K562 (cell line): Measurements from ENCODE around the gene SLC1A1. TPM values are rescaled to one million over a fixed set of nuclear protein-coding genes. Genes with fewer than 3 reads are reported as not detected.

Source experiments
- ATAC-seq: fragments of 200-7000 bp; cut with Tn5 transposase; 3 replicates; pipeline ENCODE4 v1.9.1; 2020; ENCODE audit warnings: moderate library complexity
- BruUV-seq: library from RNA; stranded (reverse); fragments of 400-500 nt; replicated peaks from 2 replicates; lab custom pipeline; 2021; lab: Mats Ljungman, UMichigan
- CTCF ChIA-PET: fragments of 300-600 bp; formaldehyde crosslinking; extraction: SDS; loops from one replicate; lab custom pipeline; 2021; ENCODE audit warnings: low intra/inter-chr PET ratio; lab: Yijun Ruan, JAX
- POLR2A ChIA-PET: fragments of 300-600, 350-650 bp; sonication (Branson Sonifier 250); formaldehyde crosslinking; extraction: SDS; loops from one replicate; lab custom pipeline; 2021; ENCODE audit warnings: antibody characterized with exemption, inconsistent platforms; lab: Yijun Ruan, JAX
- DNase-seq, 4 experiments: peaks; one replicate each; pipeline versions ENCODE4 v3.0.0 to v3.0.0-alpha.2; 2011 to 2018; ENCODE audit warnings: low spot score in 3 of 4, mixed read lengths in 3 of 4; ENCODE audit errors: extremely low read depth in 1 of 4
- FAIRE-seq: peaks from 2 replicates; lab custom pipeline; 2011; peaks lifted over from hg19 to GRCh38; lab: Jason Lieb, UNC
- H2AFZ ChIP-seq: 2 replicates; pipeline ENCODE4 v1.6.0; 2011; ENCODE audit warnings: low read depth, low read length, control low read depth, inconsistent platforms
- H3K27ac ChIP-seq: fragments of 200-600 bp; 3 replicates; pipeline ENCODE4 v1.8.0; 2011; ENCODE audit warnings: low read depth, mild to moderate bottlenecking, control low read depth, inconsistent platforms, low read length, moderate library complexity, mixed read lengths; ENCODE audit errors: extremely low read depth
- H3K27me3 ChIP-seq, 2 experiments: fragments of 300-600 bp in 1 of 2; 2 replicates in 1 of 2; 3 replicates in 1 of 2; pipeline versions ENCODE4 v1.6.0 to v1.8.0; 2011; ENCODE audit warnings: inconsistent platforms in 2 of 2, low read length in 2 of 2, mild to moderate bottlenecking in 1 of 2, mixed read lengths in 1 of 2, moderate library complexity in 1 of 2; ENCODE audit not compliant: control insufficient read depth in 2 of 2, insufficient read depth in 2 of 2
- H3K36me3 ChIP-seq: fragments of 300-600 bp; 3 replicates; pipeline ENCODE4 v1.8.0; 2011; ENCODE audit warnings: mild to moderate bottlenecking, low read length, inconsistent platforms; ENCODE audit not compliant: control insufficient read depth, insufficient read depth
- H3K4me1 ChIP-seq, 2 experiments: fragments of 200-600 bp in 1 of 2; replicated peaks in 1 of 2; 2 replicates in 1 of 2; 3 replicates in 1 of 2; pipeline versions ENCODE4 v1.5.1 to v1.8.0; 2011; ENCODE audit warnings: inconsistent platforms in 2 of 2, low read length in 2 of 2, mild to moderate bottlenecking in 1 of 2, mixed read lengths in 1 of 2, moderate library complexity in 1 of 2; ENCODE audit not compliant: control insufficient read depth in 2 of 2, insufficient read depth in 2 of 2
- H3K4me2 ChIP-seq: 2 replicates; pipeline ENCODE4 v1.6.1; 2011; ENCODE audit warnings: low read length, control low read depth, inconsistent platforms, mixed read lengths; ENCODE audit not compliant: insufficient read depth
- H3K4me3 ChIP-seq: fragments of 200-600 bp; sonication (generic), shearing (Covaris generic); 2 replicates; pipeline ENCODE4 v1.5.1; 2016; ENCODE audit warnings: control low read depth, inconsistent platforms
- H3K79me2 ChIP-seq: fragments of 200-600 bp; 3 replicates; pipeline ENCODE4 v1.8.0; 2011; ENCODE audit warnings: low read length, inconsistent platforms; ENCODE audit not compliant: control insufficient read depth, insufficient read depth
- H3K9ac ChIP-seq, 2 experiments: 2 replicates each; pipeline versions ENCODE4 v1.6.0 to v1.6.1; 2011; ENCODE audit warnings: low read depth in 2 of 2, low read length in 2 of 2, control low read depth in 1 of 2, inconsistent platforms in 1 of 2, mild to moderate bottlenecking in 1 of 2, mixed read lengths in 1 of 2; ENCODE audit not compliant: insufficient read depth in 1 of 2
- H3K9me1 ChIP-seq: one replicate; pipeline ENCODE4 v1.6.0; 2011; ENCODE audit warnings: inconsistent platforms, mild to moderate bottlenecking, low read length, moderate library complexity; ENCODE audit not compliant: control insufficient read depth, insufficient read depth
- H3K9me3 ChIP-seq: replicated peaks from 2 replicates; pipeline ENCODE4 v1.5.1; 2011; ENCODE audit warnings: low read depth, low read length, inconsistent platforms; ENCODE audit not compliant: control insufficient read depth, insufficient read depth
- H4K20me1 ChIP-seq: replicated peaks from 2 replicates; pipeline ENCODE4 v1.6.1; 2011; ENCODE audit warnings: low read length, inconsistent platforms, mixed read lengths; ENCODE audit not compliant: control insufficient read depth, insufficient read depth
- CREB1 ChIP-seq, 2 experiments: sonication (generic) in 1 of 2; formaldehyde crosslinking in 1 of 2; IDR thresholded peaks; 2 replicates each; pipeline versions ENCODE4 v1.6.1 to v1.8.0; 2012 to 2022; ENCODE audit warnings: inconsistent platforms in 1 of 2, mild to moderate bottlenecking in 1 of 2, missing genetic modification reagents in 1 of 2, moderate library complexity in 1 of 2
- FOSL1 ChIP-seq: fragments of 200-800 bp; sonication (Bioruptor generic); conservative IDR thresholded peaks from 2 replicates; pipeline ENCODE4 v1.6.1; 2016; ENCODE audit warnings: missing genetic modification characterization, missing compliant biosample characterization
- GTF2E2 ChIP-seq: fragments of 200-800 bp; sonication (Bioruptor generic); IDR thresholded peaks from 2 replicates; pipeline ENCODE4 v1.6.1; 2016; ENCODE audit warnings: missing genetic modification characterization, missing compliant biosample characterization
- KDM5B ChIP-seq: fragments of 200-600 bp; sonication (generic); IDR thresholded peaks from 2 replicates; pipeline ENCODE4 v1.6.1; 2012; ENCODE audit warnings: low read depth, mild to moderate bottlenecking, moderate library complexity, low read length, control low read depth, inconsistent platforms; ENCODE audit not compliant: insufficient replicate concordance
- NCOR1 ChIP-seq: fragments of 450-650 bp; IDR thresholded peaks from 2 replicates; pipeline ENCODE4 v1.6.1; 2016; ENCODE audit warnings: mild to moderate bottlenecking, moderate library complexity
- RBM17 ChIP-seq: fragments of 200-400 bp; formaldehyde crosslinking; IDR thresholded peaks from 2 replicates; pipeline ENCODE4 v1.6.1; 2017; ENCODE audit warnings: low read depth, mild to moderate bottlenecking, low read length, borderline replicate concordance
- SP1 ChIP-seq: sonication (generic); formaldehyde crosslinking; IDR thresholded peaks from 2 replicates; pipeline ENCODE4 v1.8.1; 2022; ENCODE audit warnings: mild to moderate bottlenecking, missing genetic modification reagents
- TAL1 ChIP-seq: fragments of 450-650 bp; IDR thresholded peaks from 2 replicates; pipeline ENCODE4 v1.6.1; 2016; ENCODE audit warnings: mild to moderate bottlenecking
- ZNF57 ChIP-seq: fragments of 450-650 bp; formaldehyde crosslinking; IDR thresholded peaks from 2 replicates; pipeline ENCODE4 v1.4.0; 2020; ENCODE audit warnings: mild to moderate bottlenecking, moderate library complexity
- ZNF76 ChIP-seq: fragments of 250-450 bp; sonication (Bioruptor Pico); IDR thresholded peaks from 2 replicates; pipeline ENCODE4 v1.4.0; 2020; ENCODE audit warnings: mild to moderate bottlenecking, moderate library complexity, borderline replicate concordance
- ZNF77 ChIP-seq: fragments of 250-450 bp; sonication (Bioruptor Pico); IDR thresholded peaks from 2 replicates; pipeline ENCODE4 v1.5.0; 2020
- WGBS: fragments of 100-300 bp; shearing (Covaris generic); methylation state at CpG from one replicate; pipeline ENCODE4 v1.1.6; 2016; ENCODE audit warnings: low coverage, mixed read lengths; ENCODE audit not compliant: insufficient coverage; ENCODE audit errors: missing lambda C conversion rate; 5-methylcytosine and 5-hydroxymethylcytosine counted together
- in situ Hi-C: fragments of 300-500 bp; cut with MboI; formaldehyde crosslinking; loops from 4 replicates; pipeline ENCODE4 v1.15.0; 2018; ENCODE audit warnings: inconsistent platforms, mixed read lengths
- intact Hi-C: fragments of 100-400 bp; cut with micrococcal nuclease; formaldehyde crosslinking; loops from 2 replicates; pipeline ENCODE4 v1.14.2; 2022
- polyA plus RNA-seq, 8 experiments: library from polyadenylated mRNA; depleted of rRNA in 4 of 8; stranded (reverse) in 5 of 8; unstranded in 3 of 8; fragments of >200 nt; fragmentation: Nextera tagmentation in 2 of 8; fragmentation: Illumina TruSeq in 1 of 8; extraction: Ambion mirVana in 2 of 8; extraction: Trizol in 1 of 8; gene quantifications; 2 replicates each; pipeline versions ENCODE4 v1.2.1 to v1.2.3, GENCODE V29; 2011 to 2014; ENCODE audit warnings: inconsistent platforms in 1 of 8, missing spikeins in 1 of 8
- total RNA-seq, 7 experiments: library from RNA; depleted of rRNA in 6 of 7; stranded (reverse); fragments of >200 nt in 6 of 7; fragmentation: Illumina TruSeq in 2 of 7; extraction: Trizol in 2 of 7; gene quantifications; 2 replicates each; pipeline versions ENCODE4 v1.2.1 to v1.2.3, GENCODE V29; 2011 to 2021; ENCODE audit warnings: low replicate concordance in 1 of 7

Gene SLC1A1
- total and polyA plus RNA-seq, 9 of the 15 experiments (the other 6 are each of a cell fraction or from before 2014, with no cell fraction given): 0.11 to 0.16 TPM; not detected in 7

DNA sequence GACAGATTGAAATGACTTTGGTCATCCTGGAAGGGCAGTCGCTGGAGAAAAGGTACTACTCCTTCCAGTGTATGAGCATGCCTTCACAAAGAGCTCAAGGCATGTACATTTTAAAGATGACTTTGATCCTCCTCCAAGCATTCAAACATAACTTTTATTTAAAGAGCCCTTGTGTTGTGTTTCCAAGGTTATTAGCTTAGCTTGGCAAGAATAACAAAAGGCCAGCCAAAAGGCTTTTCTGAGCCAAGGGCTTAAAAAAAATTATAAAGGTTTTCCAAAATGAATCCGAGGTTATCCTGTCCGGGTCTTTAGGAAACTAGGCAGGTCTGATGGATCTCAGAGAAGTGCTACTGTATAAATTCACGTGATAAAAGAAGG, 100.8 kb downstream of the SLC1A1 start:
- H3K27ac ChIP-seq: no peak overlapping the region
- H3K9ac ChIP-seq: no peak overlapping the region
- no peaks in the 10 kb centered on the region for H4K20me1 ChIP-seq
- no peak overlapping the region for H3K4me2 ChIP-seq
- ChIA-PET POLR2A (no interaction called here), CTCF (no interaction called here)
- in situ Hi-C loops: no loop called here
- intact Hi-C loops: no loop called here
- H3K9me1 ChIP-seq: no peaks in the 10 kb centered on the region
- no peaks in the 10 kb centered on the region for H3K79me2 ChIP-seq
- no peaks in the 10 kb centered on the region for H3K9me3 ChIP-seq
- no peaks in the 10 kb centered on the region for H3K36me3 ChIP-seq
- H2AFZ ChIP-seq: no peak overlapping the region
- no peak overlapping the region for H3K4me3 ChIP-seq
- H3K27me3 ChIP-seq: peaks cover 0 to 6% of the 10 kb centered on the region in 2 experiments; a peak in 3 of 5 replicates
- DNase-seq (no peak), ATAC-seq (no peak), FAIRE-seq (no peak)
- no TSS peak for BruUV-seq
- TF ChIP-seq SP1 (CRISPR knock-in tag) (no peak), RBM17 (no peak), CREB1 (IDR thresholded peaks at IDR 0.05) (no peak), CREB1 (CRISPR knock-in tag; IDR thresholded peaks at IDR 0.05) (no peak), FOSL1 (tag) (no peak), NCOR1 (no peak), KDM5B (no peak), ZNF77 (CRISPR knock-in tag) (no peak), GTF2E2 (no peak), TAL1 (no peak), ZNF76 (CRISPR knock-in tag) (no peak), ZNF57 (CRISPR knock-in tag) (no peak)
- WGBS: 0% methylated on average over 4 of the region's 4 CpGs
- H3K4me1 ChIP-seq: no peaks in the 10 kb centered on the region
